Measurements from ENCODE around the gene NOTCH2NLA. TPM values are rescaled to one million over a fixed set of nuclear protein-coding genes. Genes with fewer than 3 reads are reported as not detected.
"Not testable (repeated sequence)": the region's sequence is repeated elsewhere in the genome, so short reads cannot be mapped to it uniquely, and the experiment has no call there.

NOTCH2NLA gene
- total and polyA plus RNA-seq, 4 experiments from 2014 or later, result 13.8 to 74.2 (median 43.6) TPM

DNA sequence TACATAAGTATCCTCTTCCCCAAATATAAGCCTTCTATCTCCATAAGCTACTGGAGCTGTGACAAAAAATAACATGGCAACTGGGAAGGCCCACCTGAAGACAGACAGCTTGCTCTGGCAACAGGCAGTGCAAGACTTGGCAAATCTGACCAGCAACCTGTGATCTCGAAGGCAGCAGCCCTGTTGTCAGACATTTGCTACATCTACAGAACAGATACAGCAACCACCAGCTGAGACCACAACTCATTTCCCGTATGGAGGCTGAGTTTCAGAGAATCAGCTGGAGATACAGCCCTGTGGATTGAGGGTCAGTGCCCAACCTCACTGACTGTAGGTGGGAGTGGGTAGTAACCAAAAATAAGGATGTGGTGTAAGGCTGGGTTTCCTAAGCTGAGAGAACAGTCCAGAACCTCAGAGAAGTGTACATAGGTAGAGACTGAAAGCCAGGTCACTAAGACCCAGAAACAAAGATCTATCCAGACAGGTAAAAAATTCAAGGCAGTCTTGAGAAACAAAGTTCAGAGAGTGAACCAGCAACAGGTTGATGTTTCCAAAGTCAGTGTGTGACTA lies 37.4 kb upstream of the NOTCH2NLA start:
- H3K36me3 ChIP-seq (ENCODE audit: insufficient read depth, low read length); H3K27ac ChIP-seq (ENCODE audit: low read depth, low read length); intact Hi-C loops (cut with micrococcal nuclease); H3K9me3 Mint-ChIP-seq; CTCF ChIA-PET (ENCODE audit: partially characterized antibody); H3K4me3 ChIP-seq (ENCODE audit: low read length in 2 of 2); DNase-seq; H3K4me1 Mint-ChIP-seq; H3K4me3 Mint-ChIP-seq; H3K4me1 ChIP-seq (ENCODE audit: insufficient read depth, low read length); H3K36me3 Mint-ChIP-seq; POLR2A ChIA-PET (ENCODE audit: partially characterized antibody); H3K27me3 ChIP-seq (ENCODE audit: insufficient read depth, low read length); H3K27ac Mint-ChIP-seq; H3K27me3 Mint-ChIP-seq; H3K9me3 ChIP-seq (ENCODE audit: control insufficient read depth in 1 of 2, low read length in 2 of 2): not testable (repeated sequence)

DNA sequence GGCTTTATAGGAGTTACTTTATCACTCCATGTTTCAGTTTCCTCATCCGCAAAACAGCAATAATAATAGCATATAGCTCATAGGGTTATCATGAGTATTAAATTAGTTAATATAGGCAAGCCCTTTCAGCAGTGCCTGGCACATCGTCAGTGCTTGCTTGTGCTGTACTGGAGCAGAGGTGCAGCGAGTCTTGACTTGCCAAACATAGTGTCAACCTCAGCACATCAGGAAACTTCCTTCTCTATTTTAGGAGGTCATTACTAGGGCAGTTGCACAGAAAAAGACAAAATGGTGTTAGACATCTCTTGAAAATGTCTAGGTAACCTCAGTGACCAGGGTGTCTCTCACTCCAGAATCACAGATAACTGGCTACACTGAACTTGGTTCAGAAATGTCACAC lies 35.9 kb upstream of the NOTCH2NLA start:
- H3K4me3 ChIP-seq (ENCODE audit: low read length in 2 of 2); H3K27ac Mint-ChIP-seq; H3K9me3 Mint-ChIP-seq; intact Hi-C loops (cut with micrococcal nuclease); H3K9me3 ChIP-seq (ENCODE audit: control insufficient read depth in 1 of 2, low read length in 2 of 2); POLR2A ChIA-PET (ENCODE audit: partially characterized antibody); DNase-seq; H3K4me1 ChIP-seq (ENCODE audit: insufficient read depth, low read length); H3K36me3 ChIP-seq (ENCODE audit: insufficient read depth, low read length); H3K27ac ChIP-seq (ENCODE audit: low read depth, low read length); H3K4me3 Mint-ChIP-seq; H3K36me3 Mint-ChIP-seq; CTCF ChIA-PET (ENCODE audit: partially characterized antibody); H3K27me3 ChIP-seq (ENCODE audit: insufficient read depth, low read length); H3K27me3 Mint-ChIP-seq; H3K4me1 Mint-ChIP-seq: not testable (repeated sequence)

DNA sequence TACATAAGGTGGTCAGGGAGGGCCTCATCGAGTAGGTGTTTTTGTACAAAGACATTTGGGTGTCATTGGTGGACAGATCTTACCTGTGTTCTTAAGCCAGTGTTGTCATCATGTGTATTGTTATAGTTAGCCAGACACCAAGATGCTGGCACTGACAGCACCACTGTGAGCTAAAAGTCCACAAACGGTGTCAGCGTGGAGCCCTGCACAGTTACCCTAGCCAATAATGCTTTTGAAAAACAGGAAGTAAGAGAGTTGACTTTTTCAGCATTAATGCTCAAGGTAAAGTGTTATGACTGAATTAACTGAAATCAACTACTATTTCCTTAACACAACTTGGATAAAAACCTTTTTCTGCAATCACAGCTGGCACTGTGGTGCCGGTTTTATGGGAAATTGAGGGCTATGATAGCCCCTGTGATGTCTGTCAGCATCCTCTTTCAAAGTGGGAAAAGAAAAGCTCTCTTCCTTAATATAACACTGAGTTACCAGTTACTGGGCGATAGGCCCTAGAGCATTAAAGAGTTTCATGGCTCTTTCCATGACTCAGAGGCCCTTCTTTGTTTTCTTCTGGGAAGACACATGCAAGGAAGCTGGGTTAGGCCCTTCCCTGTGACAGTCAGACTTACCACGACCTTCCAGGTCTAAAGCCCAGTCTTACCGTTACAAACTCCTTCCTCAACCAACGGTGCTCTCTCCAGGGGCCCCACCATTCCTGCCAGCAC lies 31.3 kb upstream of the NOTCH2NLA start:
- intact Hi-C loops (cut with micrococcal nuclease); H3K4me1 ChIP-seq (ENCODE audit: insufficient read depth, low read length); CTCF ChIA-PET (ENCODE audit: partially characterized antibody); H3K4me3 ChIP-seq (ENCODE audit: low read length in 2 of 2); POLR2A ChIA-PET (ENCODE audit: partially characterized antibody); H3K27me3 ChIP-seq (ENCODE audit: insufficient read depth, low read length); H3K4me1 Mint-ChIP-seq; H3K27ac Mint-ChIP-seq; DNase-seq; H3K36me3 Mint-ChIP-seq; H3K4me3 Mint-ChIP-seq; H3K9me3 Mint-ChIP-seq; H3K27ac ChIP-seq (ENCODE audit: low read depth, low read length); H3K27me3 Mint-ChIP-seq; H3K9me3 ChIP-seq (ENCODE audit: control insufficient read depth in 1 of 2, low read length in 2 of 2); H3K36me3 ChIP-seq (ENCODE audit: insufficient read depth, low read length): not testable (repeated sequence)

DNA sequence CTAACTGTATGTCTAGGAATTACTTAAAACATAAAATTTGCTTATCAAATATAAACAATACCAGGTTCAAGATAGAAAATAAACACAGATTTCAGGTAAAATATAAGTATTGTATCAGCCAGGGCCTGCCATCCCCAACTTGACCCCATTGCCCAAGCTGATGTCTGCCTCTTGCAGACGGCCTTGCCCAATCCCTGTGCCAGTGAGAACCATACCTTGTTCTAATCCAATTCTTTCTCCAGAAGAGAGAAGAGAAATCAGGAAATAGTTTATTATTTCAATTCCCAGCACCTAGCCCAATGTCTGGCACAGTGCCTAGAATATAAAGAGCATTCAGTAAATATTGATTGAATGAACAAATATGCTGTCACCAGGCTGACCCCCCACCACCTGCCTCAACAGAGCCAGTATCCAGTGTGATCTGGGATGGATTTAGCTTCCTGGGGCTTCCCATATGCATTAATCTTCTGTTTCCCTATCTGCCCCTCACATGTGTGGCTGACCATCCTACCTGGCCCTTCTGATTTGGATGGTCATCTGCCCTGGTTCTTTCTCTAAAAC lies 29.3 kb upstream of the NOTCH2NLA start:
- H3K27me3 ChIP-seq (ENCODE audit: insufficient read depth, low read length); H3K36me3 ChIP-seq (ENCODE audit: insufficient read depth, low read length); H3K27me3 Mint-ChIP-seq; POLR2A ChIA-PET (ENCODE audit: partially characterized antibody); intact Hi-C loops (cut with micrococcal nuclease); H3K4me3 ChIP-seq (ENCODE audit: low read length in 2 of 2); H3K27ac ChIP-seq (ENCODE audit: low read depth, low read length); H3K36me3 Mint-ChIP-seq; H3K4me1 ChIP-seq (ENCODE audit: insufficient read depth, low read length); H3K4me3 Mint-ChIP-seq; DNase-seq; H3K9me3 ChIP-seq (ENCODE audit: control insufficient read depth in 1 of 2, low read length in 2 of 2); H3K27ac Mint-ChIP-seq; H3K9me3 Mint-ChIP-seq; CTCF ChIA-PET (ENCODE audit: partially characterized antibody); H3K4me1 Mint-ChIP-seq: not testable (repeated sequence)

DNA sequence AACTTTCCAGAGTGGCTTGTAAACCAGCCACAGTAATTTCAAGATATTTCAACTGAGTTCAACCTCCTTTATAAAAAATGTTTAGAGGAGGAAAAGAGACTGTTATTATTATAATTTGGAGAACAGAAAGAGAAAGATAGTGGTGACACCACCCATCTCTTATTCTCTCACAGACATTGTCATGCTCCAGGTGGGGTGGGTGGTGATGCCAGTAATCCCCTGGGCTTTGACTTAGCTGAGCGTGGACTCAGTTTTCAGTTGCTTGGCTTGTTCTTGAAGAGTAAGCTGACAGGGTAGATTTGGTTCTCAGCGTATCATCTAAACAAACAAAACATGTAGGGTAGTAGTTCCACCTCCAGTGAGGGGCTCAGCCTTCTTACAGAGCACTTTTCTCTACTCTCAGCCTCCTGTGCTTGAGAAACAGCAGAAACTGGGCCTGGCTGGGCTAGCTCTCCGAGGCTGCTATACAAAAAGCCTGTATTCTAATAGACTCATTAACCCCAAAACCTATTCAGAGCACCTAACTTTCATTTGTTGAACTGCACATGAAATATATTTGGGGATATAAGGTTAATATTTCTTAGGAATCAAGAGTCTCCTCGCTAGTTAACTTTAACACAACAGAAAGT lies 25.9 kb upstream of the NOTCH2NLA start:
- H3K4me3 Mint-ChIP-seq; CTCF ChIA-PET (ENCODE audit: partially characterized antibody); H3K4me1 Mint-ChIP-seq; H3K9me3 Mint-ChIP-seq; H3K27ac ChIP-seq (ENCODE audit: low read depth, low read length); DNase-seq; H3K4me3 ChIP-seq (ENCODE audit: low read length in 2 of 2); POLR2A ChIA-PET (ENCODE audit: partially characterized antibody); intact Hi-C loops (cut with micrococcal nuclease); H3K27me3 ChIP-seq (ENCODE audit: insufficient read depth, low read length); H3K36me3 ChIP-seq (ENCODE audit: insufficient read depth, low read length); H3K4me1 ChIP-seq (ENCODE audit: insufficient read depth, low read length); H3K27me3 Mint-ChIP-seq; H3K9me3 ChIP-seq (ENCODE audit: control insufficient read depth in 1 of 2, low read length in 2 of 2); H3K27ac Mint-ChIP-seq; H3K36me3 Mint-ChIP-seq: not testable (repeated sequence)

DNA sequence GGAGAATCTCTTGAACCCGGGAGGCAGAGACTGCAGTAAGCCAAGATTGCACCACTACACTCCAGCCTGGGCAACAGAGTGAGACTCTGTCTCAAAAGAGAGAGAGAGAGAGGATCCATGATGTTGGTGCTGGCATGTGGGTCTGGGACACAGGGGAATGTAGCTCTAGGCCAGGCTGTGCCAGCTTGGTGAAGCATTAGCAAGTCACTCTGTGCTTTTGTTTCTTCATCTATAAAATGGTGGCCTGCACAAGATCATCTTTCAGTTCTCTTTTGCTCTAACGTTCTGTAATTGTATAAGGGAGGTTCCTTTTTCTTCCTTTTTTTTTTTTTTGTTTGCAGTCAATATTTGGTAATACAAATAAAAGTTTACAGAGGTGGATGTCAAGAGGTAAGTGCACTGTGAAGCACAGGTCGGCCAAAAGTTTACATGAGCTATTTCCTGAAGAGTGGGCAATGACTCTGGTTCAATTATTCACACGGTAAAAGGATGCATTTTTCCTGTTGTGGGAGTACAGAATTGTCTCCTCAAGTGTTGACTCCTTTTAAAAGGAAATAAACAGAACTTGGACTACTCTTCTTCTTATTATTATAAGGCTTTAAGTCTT lies 24.5 kb upstream of the NOTCH2NLA start:
- H3K4me3 ChIP-seq (ENCODE audit: low read length in 2 of 2); H3K36me3 ChIP-seq (ENCODE audit: insufficient read depth, low read length); H3K36me3 Mint-ChIP-seq; H3K27ac Mint-ChIP-seq; H3K27ac ChIP-seq (ENCODE audit: low read depth, low read length); H3K4me1 Mint-ChIP-seq; H3K9me3 Mint-ChIP-seq; H3K9me3 ChIP-seq (ENCODE audit: control insufficient read depth in 1 of 2, low read length in 2 of 2); H3K27me3 ChIP-seq (ENCODE audit: insufficient read depth, low read length); POLR2A ChIA-PET (ENCODE audit: partially characterized antibody); H3K4me1 ChIP-seq (ENCODE audit: insufficient read depth, low read length); H3K27me3 Mint-ChIP-seq; intact Hi-C loops (cut with micrococcal nuclease); DNase-seq; H3K4me3 Mint-ChIP-seq; CTCF ChIA-PET (ENCODE audit: partially characterized antibody): not testable (repeated sequence)

DNA sequence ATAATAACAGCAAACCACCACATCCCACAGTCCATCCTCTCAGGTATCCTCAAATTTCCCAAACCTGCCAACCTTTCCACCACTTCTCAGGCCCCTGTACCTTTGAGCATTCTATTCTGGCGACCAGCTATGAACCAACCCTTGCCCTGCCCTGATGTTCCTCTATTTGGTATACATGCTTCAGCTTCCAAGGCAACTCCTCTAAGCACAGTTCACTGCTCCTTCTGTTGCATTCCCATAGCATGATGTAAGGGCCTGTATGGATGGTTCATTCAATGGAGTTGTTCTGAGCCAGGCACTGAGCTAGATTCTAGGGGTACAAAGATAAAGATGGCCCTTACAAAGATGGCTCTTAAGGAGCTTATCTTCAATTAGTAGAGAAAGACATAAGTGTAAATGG lies 22.7 kb upstream of the NOTCH2NLA start:
- H3K27ac ChIP-seq (ENCODE audit: low read depth, low read length); H3K4me1 ChIP-seq (ENCODE audit: insufficient read depth, low read length); H3K27ac Mint-ChIP-seq; H3K36me3 ChIP-seq (ENCODE audit: insufficient read depth, low read length); H3K4me3 Mint-ChIP-seq; H3K4me3 ChIP-seq (ENCODE audit: low read length in 2 of 2); DNase-seq; POLR2A ChIA-PET (ENCODE audit: partially characterized antibody); H3K4me1 Mint-ChIP-seq; CTCF ChIA-PET (ENCODE audit: partially characterized antibody); H3K36me3 Mint-ChIP-seq; H3K27me3 Mint-ChIP-seq; H3K9me3 Mint-ChIP-seq; intact Hi-C loops (cut with micrococcal nuclease); H3K27me3 ChIP-seq (ENCODE audit: insufficient read depth, low read length); H3K9me3 ChIP-seq (ENCODE audit: control insufficient read depth in 1 of 2, low read length in 2 of 2): not testable (repeated sequence)

Measured in CD4-positive, alpha-beta memory T cell (primary cell).